ENCODE data around the gene ARSG. TPM values are rescaled to one million over a fixed set of nuclear protein-coding genes. Genes with fewer than 3 reads are reported as not detected.

ARSG gene
- total RNA-seq, 4 donors from 2014 or later, result 3.1 to 6.8 (median 4.4) TPM

DNA sequence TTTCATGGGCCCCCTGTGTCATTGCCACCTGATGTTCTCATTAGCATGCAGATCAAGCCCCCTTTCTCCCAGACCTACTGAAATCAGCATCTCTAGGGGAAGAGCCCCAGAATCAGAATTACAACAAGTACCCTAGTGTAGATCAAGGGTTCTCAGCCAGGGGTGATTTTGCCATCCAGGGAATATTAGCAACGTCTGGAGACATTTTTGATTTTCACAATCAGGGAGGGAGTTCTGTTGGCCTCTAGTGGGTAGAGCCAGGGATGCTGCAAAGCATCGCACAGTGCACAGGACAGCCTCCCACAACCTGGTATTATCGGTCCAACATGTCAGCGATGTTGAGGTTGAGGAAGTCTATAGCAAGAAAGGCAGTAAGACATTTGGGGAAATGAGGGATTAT is 36.1 kb upstream of the ARSG start:
- TF ChIP-seq, protein P1, sequence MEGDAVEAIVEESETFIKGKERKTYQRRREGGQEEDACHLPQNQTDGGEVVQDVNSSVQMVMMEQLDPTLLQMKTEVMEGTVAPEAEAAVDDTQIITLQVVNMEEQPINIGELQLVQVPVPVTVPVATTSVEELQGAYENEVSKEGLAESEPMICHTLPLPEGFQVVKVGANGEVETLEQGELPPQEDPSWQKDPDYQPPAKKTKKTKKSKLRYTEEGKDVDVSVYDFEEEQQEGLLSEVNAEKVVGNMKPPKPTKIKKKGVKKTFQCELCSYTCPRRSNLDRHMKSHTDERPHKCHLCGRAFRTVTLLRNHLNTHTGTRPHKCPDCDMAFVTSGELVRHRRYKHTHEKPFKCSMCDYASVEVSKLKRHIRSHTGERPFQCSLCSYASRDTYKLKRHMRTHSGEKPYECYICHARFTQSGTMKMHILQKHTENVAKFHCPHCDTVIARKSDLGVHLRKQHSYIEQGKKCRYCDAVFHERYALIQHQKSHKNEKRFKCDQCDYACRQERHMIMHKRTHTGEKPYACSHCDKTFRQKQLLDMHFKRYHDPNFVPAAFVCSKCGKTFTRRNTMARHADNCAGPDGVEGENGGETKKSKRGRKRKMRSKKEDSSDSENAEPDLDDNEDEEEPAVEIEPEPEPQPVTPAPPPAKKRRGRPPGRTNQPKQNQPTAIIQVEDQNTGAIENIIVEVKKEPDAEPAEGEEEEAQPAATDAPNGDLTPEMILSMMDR (IDR thresholded peaks at IDR 0.05; ENCODE audit: low read depth), result no peak

DNA sequence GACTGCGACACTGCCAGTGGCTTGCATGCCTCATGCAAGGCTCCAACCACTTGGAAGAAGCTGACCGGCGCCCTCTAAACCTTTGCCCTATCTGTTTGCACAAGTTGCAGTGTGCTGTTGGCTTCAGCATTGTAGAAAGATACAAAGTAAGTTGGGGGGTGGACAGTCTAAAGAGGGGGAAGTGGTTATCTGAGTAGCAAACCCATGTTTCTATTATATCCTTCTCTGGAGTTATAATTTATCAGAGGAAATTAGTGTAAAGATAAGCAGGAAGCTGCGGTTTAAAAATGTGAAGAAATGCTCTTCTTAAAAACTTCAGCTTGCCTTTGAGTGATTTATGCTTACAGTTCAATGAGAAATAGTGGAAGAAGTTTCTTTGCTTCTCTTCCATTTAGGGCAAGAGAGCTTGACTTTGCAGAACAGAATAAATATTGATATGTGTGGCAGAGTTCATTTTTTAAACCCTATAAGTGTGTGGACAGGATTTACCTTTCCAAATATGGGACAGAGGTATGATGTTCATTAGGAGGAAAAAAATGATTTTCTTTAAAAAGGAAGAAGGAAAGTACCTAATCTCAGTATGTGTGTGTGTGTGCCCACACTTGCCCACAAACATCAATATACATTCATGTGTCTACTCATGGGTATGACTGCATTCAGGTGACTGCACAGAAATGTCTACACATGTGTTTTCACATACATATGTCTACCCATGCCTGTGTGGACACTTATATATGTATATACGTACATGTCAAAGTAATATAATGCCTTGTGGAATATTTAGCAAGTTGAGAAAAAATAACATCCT is 35.4 kb upstream of the ARSG start:
- TF ChIP-seq, protein P1 (IDR thresholded peaks at IDR 0.05; ENCODE audit: low read depth), result no peak

DNA sequence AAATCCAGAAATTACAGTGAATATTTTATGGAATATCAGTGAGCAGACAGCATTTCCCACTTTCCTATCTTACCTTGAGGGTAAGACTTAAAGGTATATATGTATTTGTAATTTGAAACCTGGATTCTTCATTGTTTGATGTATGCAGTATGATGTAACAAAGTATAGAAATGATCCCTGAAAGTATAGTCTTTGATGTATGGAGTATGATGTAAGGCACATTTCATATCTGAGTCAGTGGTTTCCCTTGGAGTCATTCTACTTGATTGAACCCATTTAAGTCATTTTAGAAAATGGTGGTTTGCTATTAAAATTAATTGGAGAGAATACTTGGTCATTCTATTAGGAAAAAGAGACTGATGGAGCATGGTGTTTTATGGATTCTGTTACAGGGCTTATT is 33.4 kb upstream of the ARSG start:
- TF ChIP-seq, protein P1 (IDR thresholded peaks at IDR 0.05; ENCODE audit: low read depth), result no peak

DNA sequence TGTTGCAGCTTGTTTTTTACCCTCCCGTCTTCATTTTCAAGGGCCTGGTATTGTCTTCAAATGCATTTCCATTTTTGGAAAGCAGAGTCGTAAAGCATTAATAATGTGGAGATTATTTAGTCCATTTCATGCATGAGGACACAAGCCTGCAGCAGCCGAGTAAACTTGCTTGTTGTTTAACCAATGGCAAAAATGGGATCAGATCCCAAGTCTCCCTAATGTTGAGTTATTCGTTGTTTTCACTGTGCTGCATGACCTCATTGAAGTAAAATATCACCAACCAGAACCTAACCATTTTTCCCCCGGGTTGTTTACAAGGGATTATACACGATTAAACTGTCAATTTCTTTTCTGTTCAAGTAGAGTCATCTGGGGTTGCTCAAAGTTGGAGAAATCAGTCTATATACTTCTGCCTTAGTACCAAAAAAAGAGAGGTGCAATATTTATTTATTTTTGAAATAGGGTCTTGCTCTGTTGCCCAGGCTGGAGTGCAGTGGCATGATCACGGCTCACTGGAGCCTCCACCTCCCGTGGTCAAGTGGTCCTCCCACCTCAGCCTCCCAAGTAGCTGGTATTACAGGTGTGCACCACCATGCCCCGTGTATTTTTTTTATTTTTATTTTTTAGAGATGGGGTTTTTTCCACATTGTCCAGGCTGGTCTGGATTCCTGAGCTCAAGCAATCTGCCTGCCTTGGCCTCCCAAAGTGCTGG is 31.1 kb upstream of the ARSG start:
- TF ChIP-seq, protein P1 (IDR thresholded peaks at IDR 0.05; ENCODE audit: low read depth), result no peak

DNA sequence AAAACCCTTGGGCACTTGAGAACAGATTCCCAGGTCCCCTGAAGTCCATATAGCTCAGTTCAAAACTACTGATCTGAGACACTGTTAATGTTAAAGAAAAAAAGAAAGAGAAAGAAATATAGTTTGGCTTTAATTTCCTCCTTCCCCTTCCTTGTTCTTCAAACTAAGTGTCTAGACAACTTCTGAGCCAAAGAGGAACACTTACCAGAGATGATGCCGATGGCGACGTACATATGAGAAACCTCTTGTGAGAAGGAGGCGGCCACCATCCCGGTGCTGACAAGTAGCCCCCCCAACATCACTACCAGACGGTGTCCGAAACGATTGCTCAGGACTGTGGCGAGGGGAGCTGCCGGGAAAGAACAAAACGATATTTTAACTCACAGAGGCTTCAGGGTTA is 17.6 kb upstream of the ARSG start:
- TF ChIP-seq, protein P1 (IDR thresholded peaks at IDR 0.05; ENCODE audit: low read depth), result no peak

DNA sequence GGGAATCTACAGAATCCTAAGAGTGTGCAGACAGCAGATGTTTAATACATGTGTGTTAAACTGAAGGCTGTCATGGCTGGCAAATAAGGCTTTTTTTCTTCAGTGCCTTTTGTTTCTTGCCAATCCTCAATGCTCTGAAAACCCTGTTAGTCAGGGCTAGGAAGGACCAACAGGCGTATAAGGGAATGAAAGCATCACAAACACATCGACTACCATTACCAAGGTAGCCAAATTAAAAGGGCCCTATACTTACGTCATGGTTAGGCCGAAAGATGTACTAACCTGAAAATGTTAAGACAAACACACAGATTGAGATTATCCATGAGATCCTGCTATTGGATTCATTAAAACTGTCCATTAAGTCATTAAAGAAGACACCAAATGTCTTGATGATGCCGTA is 13.5 kb upstream of the ARSG start:
- TF ChIP-seq, protein P1 (IDR thresholded peaks at IDR 0.05; ENCODE audit: low read depth), result no peak

DNA sequence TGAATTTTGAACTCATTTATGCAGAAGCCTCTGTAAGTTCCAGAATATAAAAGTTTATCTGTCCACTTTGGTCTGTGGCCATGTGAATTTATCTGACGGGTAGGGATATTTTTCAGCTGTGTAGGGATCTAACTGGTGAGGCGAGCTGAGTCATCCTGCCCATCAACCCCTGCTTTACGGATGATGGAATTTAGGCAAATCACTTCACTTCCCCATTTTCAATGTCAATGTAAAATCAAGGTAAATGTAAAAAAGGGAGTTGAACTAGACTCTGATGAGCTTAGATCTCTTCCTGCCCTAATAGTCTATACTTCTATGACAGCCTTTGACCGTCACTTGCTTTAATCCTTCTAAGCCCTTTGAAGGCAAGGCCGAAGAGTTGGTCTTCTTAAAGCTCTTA is 2.9 kb upstream of the ARSG start:
- TF ChIP-seq, protein P1 (IDR thresholded peaks at IDR 0.05; ENCODE audit: low read depth), result no peak

Data from subcutaneous adipose tissue (tissue), 4 donors.